HCT116 (cell line): ENCODE measurements around the gene PRKG1. TPM values are rescaled to one million over a fixed set of nuclear protein-coding genes. Genes with fewer than 3 reads are reported as not detected.

Experiments
- ATAC-seq: fragments of 200-7000 bp; cut with Tn5 transposase; 2 replicates; pipeline ENCODE4 v1.9.1; 2020; ENCODE audit warnings: mild to moderate bottlenecking, moderate library complexity
- BruUV-seq: library from RNA; stranded (reverse); fragments of 400-500 nt; replicated peaks from 2 replicates; lab custom pipeline; 2021; lab: Mats Ljungman, UMichigan
- CTCF ChIA-PET: fragments of 300-600 bp; sonication (Branson Sonifier 250); formaldehyde crosslinking; loops from one replicate; lab custom pipeline; 2021; ENCODE audit warnings: antibody characterized with exemption; lab: Charles Lee
- POLR2A ChIA-PET: fragments of 300-600, 350-600 bp; sonication (Branson Sonifier 250); formaldehyde crosslinking; loops from one replicate; lab custom pipeline; 2021; ENCODE audit warnings: antibody characterized with exemption; lab: Charles Lee
- RAD21 ChIA-PET, 2 experiments: fragments of 300-600 bp; sonication (Branson Sonifier 250); formaldehyde crosslinking; loops; one replicate each; lab custom pipeline; 2023; ENCODE audit warnings: low total read pairs in 2 of 2; ENCODE audit not compliant: uncharacterized antibody in 2 of 2, unreplicated experiment in 2 of 2, low non-redundant PET in 1 of 2; lab: Charles Lee
- DNase-seq: peaks from one replicate; pipeline ENCODE4 v3.0.0-alpha.2; 2010; ENCODE audit warnings: low read depth, low spot score
- H2AFZ ChIP-seq: fragments of 200-600 bp; shearing (Covaris generic), sonication (generic); 2 replicates; pipeline ENCODE4 v1.6.1; 2017; ENCODE audit warnings: low read depth, mixed run types, mixed read lengths, antibody characterized with exemption, low read length; ENCODE audit not compliant: poor library complexity, severe bottlenecking
- H3K27ac ChIP-seq: 2 replicates; pipeline ENCODE4 v1.5.1; 2012; ENCODE audit warnings: low read depth, low read length
- H3K27me3 ChIP-seq: fragments of 200-600 bp; sonication (generic); 2 replicates; pipeline ENCODE4 v1.6.1; 2016; ENCODE audit warnings: mixed run types, low read length, mixed read lengths; ENCODE audit not compliant: insufficient read depth
- H3K36me3 ChIP-seq, 2 experiments: fragments of 200-500 bp in 1 of 2; fragments of 200-600 bp in 1 of 2; sonication (Bioruptor generic) in 1 of 2; sonication (generic) in 1 of 2; 2 replicates each; pipeline versions ENCODE4 v1.5.1 to v1.6.1; 2014 to 2016; ENCODE audit warnings: low read length in 2 of 2, inconsistent platforms in 1 of 2, mixed read lengths in 1 of 2, mixed run types in 1 of 2; ENCODE audit not compliant: insufficient read depth in 2 of 2, control insufficient read depth in 1 of 2
- H3K4me1 ChIP-seq, 2 experiments: fragments of 200-600 bp in 1 of 2; sonication (generic) in 1 of 2; 2 replicates each; pipeline versions ENCODE4 v1.5.1 to v1.6.1; 2012 to 2017; ENCODE audit warnings: low read length in 2 of 2, inconsistent platforms in 1 of 2, mild to moderate bottlenecking in 1 of 2, mixed read lengths in 1 of 2, mixed run types in 1 of 2, moderate library complexity in 1 of 2; ENCODE audit not compliant: insufficient read depth in 2 of 2, control insufficient read depth in 1 of 2
- H3K4me2 ChIP-seq: fragments of 200-600 bp; sonication (generic); 2 replicates; pipeline ENCODE4 v1.6.1; 2017; ENCODE audit warnings: mixed run types, low read length, mixed read lengths
- H3K4me3 ChIP-seq, 2 experiments: fragments of 200-600 bp in 1 of 2; sonication (generic) in 1 of 2; replicated peaks in 1 of 2; 2 replicates each; pipeline ENCODE4 v1.5.1; 2011 to 2016; ENCODE audit warnings: low read length in 2 of 2, control low read depth in 1 of 2, low read depth in 1 of 2, mild to moderate bottlenecking in 1 of 2, mixed read lengths in 1 of 2, mixed run types in 1 of 2
- H3K79me2 ChIP-seq: fragments of 200-600 bp; sonication (generic); 2 replicates; pipeline ENCODE4 v1.6.1; 2017; ENCODE audit warnings: mild to moderate bottlenecking, mixed run types, low read length, moderate library complexity, mixed read lengths; ENCODE audit not compliant: insufficient read depth
- H3K9ac ChIP-seq: fragments of 200-600 bp; sonication (generic); 2 replicates; pipeline ENCODE4 v1.6.1; 2016; ENCODE audit warnings: low read length, mixed read lengths
- H3K9me2 ChIP-seq: fragments of 200-600 bp; sonication (generic), shearing (Covaris generic); 2 replicates; pipeline ENCODE4 v1.6.1; 2017; ENCODE audit warnings: mixed run types, mild to moderate bottlenecking, moderate library complexity; ENCODE audit not compliant: insufficient read depth
- H3K9me3 ChIP-seq, 2 experiments: fragments of 200-500 bp in 1 of 2; fragments of 200-600 bp in 1 of 2; sonication (Bioruptor generic) in 1 of 2; sonication (generic) in 1 of 2; 2 replicates each; pipeline ENCODE4 v1.6.1; 2014 to 2017; ENCODE audit warnings: low read length in 2 of 2, mixed read lengths in 2 of 2, inconsistent platforms in 1 of 2, low read depth in 1 of 2, mild to moderate bottlenecking in 1 of 2, mixed run types in 1 of 2, moderate library complexity in 1 of 2; ENCODE audit not compliant: control insufficient read depth in 1 of 2, insufficient read depth in 1 of 2
- H4K20me1 ChIP-seq: fragments of 200-600 bp; sonication (generic), shearing (Covaris generic); 2 replicates; pipeline ENCODE4 v1.6.1; 2017; ENCODE audit warnings: mixed run types, mild to moderate bottlenecking, moderate library complexity; ENCODE audit not compliant: insufficient read depth
- CEBPB ChIP-seq: IDR thresholded peaks from 2 replicates; pipeline ENCODE4 v1.6.1; 2012; ENCODE audit warnings: low read depth
- JUND ChIP-seq: IDR thresholded peaks from 2 replicates; pipeline ENCODE4 v1.6.1; 2012
- POLR2AphosphoS5 ChIP-seq: IDR thresholded peaks from 2 replicates; pipeline ENCODE4 v1.6.1; 2011; ENCODE audit warnings: mild to moderate bottlenecking, low read depth, low read length, moderate library complexity
- RAD21 ChIP-seq: IDR thresholded peaks from 2 replicates; pipeline ENCODE4 v1.6.1; 2012; ENCODE audit warnings: low read depth, mild to moderate bottlenecking
- SP1 ChIP-seq: IDR thresholded peaks from 2 replicates; pipeline ENCODE4 v1.6.1; 2012; ENCODE audit warnings: low read depth
- ZNF274 ChIP-seq: fragments of 200-500 bp; sonication (Bioruptor generic); IDR thresholded peaks from 2 replicates; pipeline ENCODE4 v1.6.1; 2014; ENCODE audit warnings: mild to moderate bottlenecking, low read depth, low read length, inconsistent platforms
- intact Hi-C: fragments of 100-400 bp; cut with micrococcal nuclease; formaldehyde crosslinking; loops from 2 replicates; pipeline ENCODE4 v1.10.0; 2022
- total RNA-seq: library from RNA; stranded (reverse); gene quantifications from one replicate; pipeline ENCODE4 v1.2.1, GENCODE V29; 2021; ENCODE audit not compliant: unreplicated experiment
- TF ChIP-seq, protein P1 (sequence below), 3 experiments: fragments of 200-600 bp in 1 of 3; sonication (generic) in 1 of 3; IDR thresholded peaks in 2 of 3; conservative IDR thresholded peaks in 1 of 3; 2 replicates each; pipeline ENCODE4 v1.5.1; 2012 to 2017; ENCODE audit warnings: low read depth in 2 of 3, low read length in 2 of 3, antibody characterized with exemption in 1 of 3, borderline replicate concordance in 1 of 3, control low read depth in 1 of 3, mild to moderate bottlenecking in 1 of 3, mixed read lengths in 1 of 3, mixed run types in 1 of 3, moderate library complexity in 1 of 3; ENCODE audit not compliant: insufficient read depth in 1 of 3
- TF ChIP-seq, protein P2 (sequence below): IDR thresholded peaks from 2 replicates; pipeline ENCODE4 v1.6.1; 2012
- TF ChIP-seq, protein P3 (sequence below): IDR thresholded peaks from 2 replicates; pipeline ENCODE4 v1.6.1; 2011; ENCODE audit warnings: mild to moderate bottlenecking, low read length, moderate library complexity; ENCODE audit not compliant: insufficient replicate concordance; ENCODE audit errors: extremely low read depth

PRKG1 gene
- total RNA-seq, 1 experiment from 2014 or later: 1.4 TPM

GRCh38 chr10:51897560-51897959 is 823.3 kb downstream of the PRKG1 start:
- ChIA-PET CTCF (no interaction called here), RAD21 (no interaction called here), POLR2A (no interaction called here)
- ATAC-seq (no peak), DNase-seq (no peak)
- Histone ChIP-seq H3K9ac (no peak overlapping the region), H4K20me1 (no peaks in the 10 kb centered on the region), H3K9me3 (no peaks in the 10 kb centered on the region), H3K9me2 (no peaks in the 10 kb centered on the region), H2AFZ (no peak overlapping the region), H3K4me2 (no peak overlapping the region), H3K4me3 (no peak overlapping the region), H3K36me3 (no peaks in the 10 kb centered on the region), H3K27me3 (no peaks in the 10 kb centered on the region; the same call in 1 of the 2 replicates), H3K27ac (no peak overlapping the region), H3K4me1 (no peaks in the 10 kb centered on the region), H3K79me2 (no peaks in the 10 kb centered on the region)
- TF ChIP-seq CEBPB (no peak), JUND (no peak), RAD21 (no peak), SP1 (no peak), ZNF274 (no peak), POLR2AphosphoS5 (no peak)
- TF ChIP-seq, protein P1, sequence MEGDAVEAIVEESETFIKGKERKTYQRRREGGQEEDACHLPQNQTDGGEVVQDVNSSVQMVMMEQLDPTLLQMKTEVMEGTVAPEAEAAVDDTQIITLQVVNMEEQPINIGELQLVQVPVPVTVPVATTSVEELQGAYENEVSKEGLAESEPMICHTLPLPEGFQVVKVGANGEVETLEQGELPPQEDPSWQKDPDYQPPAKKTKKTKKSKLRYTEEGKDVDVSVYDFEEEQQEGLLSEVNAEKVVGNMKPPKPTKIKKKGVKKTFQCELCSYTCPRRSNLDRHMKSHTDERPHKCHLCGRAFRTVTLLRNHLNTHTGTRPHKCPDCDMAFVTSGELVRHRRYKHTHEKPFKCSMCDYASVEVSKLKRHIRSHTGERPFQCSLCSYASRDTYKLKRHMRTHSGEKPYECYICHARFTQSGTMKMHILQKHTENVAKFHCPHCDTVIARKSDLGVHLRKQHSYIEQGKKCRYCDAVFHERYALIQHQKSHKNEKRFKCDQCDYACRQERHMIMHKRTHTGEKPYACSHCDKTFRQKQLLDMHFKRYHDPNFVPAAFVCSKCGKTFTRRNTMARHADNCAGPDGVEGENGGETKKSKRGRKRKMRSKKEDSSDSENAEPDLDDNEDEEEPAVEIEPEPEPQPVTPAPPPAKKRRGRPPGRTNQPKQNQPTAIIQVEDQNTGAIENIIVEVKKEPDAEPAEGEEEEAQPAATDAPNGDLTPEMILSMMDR (IDR thresholded peaks at IDR 0.05 in 2 of 3, conservative IDR thresholded peaks at IDR 0.05 in 1 of 3; ENCODE audit: borderline replicate concordance in 1 of 3, insufficient read depth in 1 of 3, low read depth in 2 of 3, low read length in 2 of 3): no peak
- TF ChIP-seq, protein P2, sequence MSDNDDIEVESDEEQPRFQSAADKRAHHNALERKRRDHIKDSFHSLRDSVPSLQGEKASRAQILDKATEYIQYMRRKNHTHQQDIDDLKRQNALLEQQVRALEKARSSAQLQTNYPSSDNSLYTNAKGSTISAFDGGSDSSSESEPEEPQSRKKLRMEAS: no peak
- TF ChIP-seq, protein P3, sequence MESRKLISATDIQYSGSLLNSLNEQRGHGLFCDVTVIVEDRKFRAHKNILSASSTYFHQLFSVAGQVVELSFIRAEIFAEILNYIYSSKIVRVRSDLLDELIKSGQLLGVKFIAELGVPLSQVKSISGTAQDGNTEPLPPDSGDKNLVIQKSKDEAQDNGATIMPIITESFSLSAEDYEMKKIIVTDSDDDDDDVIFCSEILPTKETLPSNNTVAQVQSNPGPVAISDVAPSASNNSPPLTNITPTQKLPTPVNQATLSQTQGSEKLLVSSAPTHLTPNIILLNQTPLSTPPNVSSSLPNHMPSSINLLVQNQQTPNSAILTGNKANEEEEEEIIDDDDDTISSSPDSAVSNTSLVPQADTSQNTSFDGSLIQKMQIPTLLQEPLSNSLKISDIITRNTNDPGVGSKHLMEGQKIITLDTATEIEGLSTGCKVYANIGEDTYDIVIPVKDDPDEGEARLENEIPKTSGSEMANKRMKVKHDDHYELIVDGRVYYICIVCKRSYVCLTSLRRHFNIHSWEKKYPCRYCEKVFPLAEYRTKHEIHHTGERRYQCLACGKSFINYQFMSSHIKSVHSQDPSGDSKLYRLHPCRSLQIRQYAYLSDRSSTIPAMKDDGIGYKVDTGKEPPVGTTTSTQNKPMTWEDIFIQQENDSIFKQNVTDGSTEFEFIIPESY: no peak
- intact Hi-C loops: no loop called here
- no TSS peak for BruUV-seq
